Measurements from ENCODE around the gene KNDC1.

DNA sequence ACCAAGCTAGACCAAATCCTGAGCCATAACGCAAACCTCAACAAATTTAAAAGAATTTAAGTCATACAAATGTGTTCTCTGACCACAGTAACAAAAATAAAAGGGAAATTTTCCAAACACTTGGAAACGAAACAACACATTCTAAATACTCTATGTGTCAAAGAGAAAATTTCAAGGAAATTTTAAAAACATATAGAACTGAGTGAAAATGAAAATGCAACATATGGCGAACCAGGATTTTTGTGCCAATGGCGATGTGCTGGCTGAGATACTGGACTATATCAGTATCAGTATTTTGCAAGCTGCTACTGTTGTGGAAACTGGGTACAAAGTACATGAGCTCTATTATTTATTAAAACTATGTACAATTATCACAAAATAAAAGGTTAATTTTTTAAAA is 34.1 kb downstream of the KNDC1 start:
- TF ChIP-seq, protein P1, sequence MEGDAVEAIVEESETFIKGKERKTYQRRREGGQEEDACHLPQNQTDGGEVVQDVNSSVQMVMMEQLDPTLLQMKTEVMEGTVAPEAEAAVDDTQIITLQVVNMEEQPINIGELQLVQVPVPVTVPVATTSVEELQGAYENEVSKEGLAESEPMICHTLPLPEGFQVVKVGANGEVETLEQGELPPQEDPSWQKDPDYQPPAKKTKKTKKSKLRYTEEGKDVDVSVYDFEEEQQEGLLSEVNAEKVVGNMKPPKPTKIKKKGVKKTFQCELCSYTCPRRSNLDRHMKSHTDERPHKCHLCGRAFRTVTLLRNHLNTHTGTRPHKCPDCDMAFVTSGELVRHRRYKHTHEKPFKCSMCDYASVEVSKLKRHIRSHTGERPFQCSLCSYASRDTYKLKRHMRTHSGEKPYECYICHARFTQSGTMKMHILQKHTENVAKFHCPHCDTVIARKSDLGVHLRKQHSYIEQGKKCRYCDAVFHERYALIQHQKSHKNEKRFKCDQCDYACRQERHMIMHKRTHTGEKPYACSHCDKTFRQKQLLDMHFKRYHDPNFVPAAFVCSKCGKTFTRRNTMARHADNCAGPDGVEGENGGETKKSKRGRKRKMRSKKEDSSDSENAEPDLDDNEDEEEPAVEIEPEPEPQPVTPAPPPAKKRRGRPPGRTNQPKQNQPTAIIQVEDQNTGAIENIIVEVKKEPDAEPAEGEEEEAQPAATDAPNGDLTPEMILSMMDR (IDR thresholded peaks at IDR 0.05), result no peak
- TF ChIP-seq POLR2A (IDR thresholded peaks at IDR 0.05), result no peak

All from right lobe of liver (tissue), 4 donors.